GM12864 (cell line): ENCODE measurements around the gene PER1.

ENCODE experiments used
- DNase-seq: peaks from one replicate; pipeline ENCODE4 v3.0.0-alpha.2; 2011; ENCODE audit warnings: low read depth
- H3K4me3 ChIP-seq: 2 replicates; pipeline ENCODE4 v1.5.1; 2011; ENCODE audit warnings: mild to moderate bottlenecking, low read depth, low read length, control low read depth
- TF ChIP-seq, protein P1 (sequence below): IDR thresholded peaks from 2 replicates; pipeline ENCODE4 v1.5.1; 2011; ENCODE audit warnings: low read depth, mild to moderate bottlenecking, moderate library complexity, low read length, control low read depth, inconsistent platforms; ENCODE audit errors: missing control alignments

PER1 gene

DNA sequence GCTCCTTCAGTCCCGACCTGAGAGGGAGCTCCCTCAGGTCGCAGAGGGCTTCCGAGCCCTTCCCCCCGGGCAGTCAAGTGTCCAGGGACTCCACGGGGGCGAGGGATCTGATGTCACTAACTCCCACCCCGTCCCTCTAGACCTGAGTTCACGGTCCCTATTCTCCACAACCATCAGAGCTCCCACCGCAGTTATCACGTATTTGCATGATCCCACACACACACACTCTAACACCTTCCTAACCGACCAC, 3.7 kb upstream of the PER1 start:
- TF ChIP-seq, protein P1, sequence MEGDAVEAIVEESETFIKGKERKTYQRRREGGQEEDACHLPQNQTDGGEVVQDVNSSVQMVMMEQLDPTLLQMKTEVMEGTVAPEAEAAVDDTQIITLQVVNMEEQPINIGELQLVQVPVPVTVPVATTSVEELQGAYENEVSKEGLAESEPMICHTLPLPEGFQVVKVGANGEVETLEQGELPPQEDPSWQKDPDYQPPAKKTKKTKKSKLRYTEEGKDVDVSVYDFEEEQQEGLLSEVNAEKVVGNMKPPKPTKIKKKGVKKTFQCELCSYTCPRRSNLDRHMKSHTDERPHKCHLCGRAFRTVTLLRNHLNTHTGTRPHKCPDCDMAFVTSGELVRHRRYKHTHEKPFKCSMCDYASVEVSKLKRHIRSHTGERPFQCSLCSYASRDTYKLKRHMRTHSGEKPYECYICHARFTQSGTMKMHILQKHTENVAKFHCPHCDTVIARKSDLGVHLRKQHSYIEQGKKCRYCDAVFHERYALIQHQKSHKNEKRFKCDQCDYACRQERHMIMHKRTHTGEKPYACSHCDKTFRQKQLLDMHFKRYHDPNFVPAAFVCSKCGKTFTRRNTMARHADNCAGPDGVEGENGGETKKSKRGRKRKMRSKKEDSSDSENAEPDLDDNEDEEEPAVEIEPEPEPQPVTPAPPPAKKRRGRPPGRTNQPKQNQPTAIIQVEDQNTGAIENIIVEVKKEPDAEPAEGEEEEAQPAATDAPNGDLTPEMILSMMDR = no peak
- peak overlapping the region; percentile 61 for H3K4me3 ChIP-seq
- DNase-seq = no peak

- TF ChIP-seq, protein P1 = no peak
- H3K4me3 ChIP-seq = peak overlapping the region; percentile 61
- no peak for DNase-seq
Observed at GRCh38 chr17:8155231-8155995, 3.2 kb upstream of the PER1 start.

DNA sequence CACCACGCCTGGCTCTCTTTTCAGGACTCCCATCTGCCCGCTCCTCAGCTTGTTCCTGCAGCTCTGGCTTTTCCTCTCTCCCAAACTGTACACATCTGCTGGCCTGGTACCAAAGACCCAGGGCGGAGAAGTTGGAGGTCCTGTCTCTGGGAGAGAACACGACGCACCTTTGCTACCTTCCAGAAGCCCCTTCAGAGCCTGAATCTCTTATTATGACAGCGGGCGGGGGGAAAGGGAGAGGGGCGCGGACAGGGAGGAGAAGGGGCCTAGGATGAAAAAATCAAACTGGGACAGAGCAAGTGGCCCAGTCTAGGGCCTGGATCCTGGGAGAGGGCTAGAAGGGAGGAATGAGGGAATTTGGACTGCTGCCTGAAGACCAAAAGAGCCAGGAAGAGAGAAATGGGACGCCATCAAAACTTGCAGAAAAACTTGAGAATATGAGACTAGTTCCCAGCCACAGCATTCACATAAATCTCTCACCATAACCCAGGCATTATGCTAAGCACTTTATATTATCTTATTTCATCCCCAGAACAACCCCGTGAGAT, 2.5 kb upstream of the PER1 start:
- H3K4me3 ChIP-seq = no peak overlapping the region; the same call in 1 of the 2 replicates
- TF ChIP-seq, protein P1 = no peak
- DNase-seq = no peak

DNA sequence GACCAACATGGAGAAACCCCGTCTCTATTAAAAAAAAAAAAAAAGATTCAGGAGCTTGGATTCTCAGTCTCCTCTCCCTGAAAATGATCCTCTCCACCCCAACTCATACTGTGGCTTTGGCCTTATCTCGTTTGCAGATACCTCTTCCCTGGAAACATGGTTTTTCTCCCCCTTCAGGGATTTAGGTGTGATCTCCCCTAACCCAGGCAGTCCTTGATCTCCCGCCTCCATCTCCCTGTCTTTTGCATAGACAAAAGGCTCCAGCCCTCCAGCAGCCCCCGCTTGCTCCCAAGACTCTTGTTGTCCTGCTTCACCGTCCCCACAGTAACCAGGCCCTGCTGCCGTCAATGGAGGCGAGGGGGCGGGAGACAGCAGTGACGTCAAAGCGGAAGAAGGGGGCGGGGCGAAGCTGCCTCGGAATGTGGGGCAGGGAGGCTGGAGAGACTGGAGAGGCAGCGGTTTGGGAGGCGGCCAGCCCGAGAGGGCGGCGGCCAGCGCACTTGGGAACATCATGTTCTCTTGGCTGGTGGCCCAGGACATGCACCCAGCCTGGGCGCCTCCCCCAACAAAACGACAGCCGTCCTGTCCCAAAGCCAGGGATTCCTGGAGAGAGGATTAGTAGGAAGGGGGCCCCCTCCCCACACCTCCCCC, 1.9 kb upstream of the PER1 start:
- DNase-seq = no peak
- H3K4me3 ChIP-seq = no peak overlapping the region
- TF ChIP-seq, protein P1 = no peak

DNA sequence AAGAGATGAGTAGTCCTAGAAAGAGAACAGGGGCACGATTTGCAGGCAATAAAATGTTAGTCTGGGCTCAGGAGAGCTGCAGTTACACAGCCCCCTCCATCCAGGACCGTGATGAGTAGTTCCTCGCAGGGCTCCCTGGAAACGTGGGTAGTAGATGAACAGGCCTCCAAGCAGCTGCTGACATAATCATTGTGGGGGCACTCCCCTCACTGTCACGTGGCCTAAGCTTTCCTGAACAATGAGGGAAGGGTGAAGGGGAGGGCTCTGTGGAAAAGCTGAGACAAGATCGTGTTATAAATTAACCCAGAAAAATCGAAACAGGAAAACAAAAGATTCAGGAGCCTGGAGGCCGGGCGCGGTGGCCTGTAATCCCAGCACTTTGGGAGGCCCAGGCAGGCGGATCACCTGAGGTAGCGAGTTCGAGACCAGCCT, 1.3 kb upstream of the PER1 start:
- no peak overlapping the region for H3K4me3 ChIP-seq
- TF ChIP-seq, protein P1 = no peak
- DNase-seq = no peak

- TF ChIP-seq, protein P1 = no peak
- no peak overlapping the region for H3K4me3 ChIP-seq
- DNase-seq = no peak
Observed at GRCh38 chr17:8153031-8153451, 837 bp upstream of the PER1 start.
